Thoracic aorta (tissue), 2 donors: ENCODE data around the gene GNAI2. TPM values are rescaled to one million over a fixed set of nuclear protein-coding genes. Genes with fewer than 3 reads are reported as not detected.

ENCODE experiments used
- ATAC-seq: fragments of 150-250 bp; one replicate; pipeline ENCODE4 v1.8.0; 2017; ENCODE audit warnings: low read depth; ENCODE audit not compliant: insufficient number of reproducible peaks, low FRiP score
- DNase-seq: peaks from one replicate; pipeline ENCODE4 v3.0.0-alpha.2; 2020; ENCODE audit warnings: low spot score
- H3K27ac ChIP-seq, 2 donors: fragments of 200-600 bp; sonication (generic); 1 replicate in 1 of 2; 2 replicates in 1 of 2; pipeline ENCODE4 v1.5.1; 2016; ENCODE audit warnings: mild to moderate bottlenecking in 2 of 2, moderate library complexity in 2 of 2
- H3K27me3 ChIP-seq: fragments of 200-600 bp; sonication (generic); replicated peaks from 2 replicates; pipeline ENCODE4 v1.6.0; 2016; ENCODE audit warnings: mild to moderate bottlenecking; ENCODE audit not compliant: insufficient read depth
- H3K36me3 ChIP-seq: fragments of 200-600 bp; sonication (generic); one replicate; pipeline ENCODE4 v1.5.1; 2016
- H3K4me1 ChIP-seq, 2 donors: fragments of 200-600 bp; sonication (generic); 1 replicate in 1 of 2; 2 replicates in 1 of 2; pipeline versions ENCODE4 v1.5.1 to v1.6.0; 2016; ENCODE audit warnings: low read depth in 2 of 2, mild to moderate bottlenecking in 1 of 2; ENCODE audit not compliant: control insufficient read depth in 1 of 2
- H3K4me3 ChIP-seq: fragments of 200-600 bp; sonication (generic); 2 replicates; pipeline ENCODE4 v1.5.1; 2016; ENCODE audit warnings: mild to moderate bottlenecking
- H3K9me3 ChIP-seq: fragments of 200-600 bp; sonication (generic); 2 replicates; pipeline ENCODE4 v1.5.1; 2016
- CTCF ChIP-seq: fragments of 200-600 bp; sonication (generic); IDR thresholded peaks from one replicate; pipeline ENCODE4 v1.5.1; 2019; ENCODE audit warnings: antibody characterized with exemption
- total RNA-seq, 2 donors: library from RNA; depleted of rRNA; stranded (reverse); fragments of >200 nt; gene quantifications; one replicate each; pipeline versions ENCODE4 v1.1.0 to v1.2.3, GENCODE V29; 2016

GNAI2 gene
- total RNA-seq, 2 donors from 2014 or later = 183 to 337 TPM

- Histone ChIP-seq H3K27ac (peak overlapping the region; percentile 71 to 89), H3K4me3 (no peak overlapping the region), H3K27me3 (no peaks in the 10 kb centered on the region), H3K36me3 (peaks cover 23% of the 10 kb centered on the region), H3K4me1 (peaks cover 71 to 78% of the 10 kb centered on the region in 2 donors), H3K9me3 (no peaks in the 10 kb centered on the region)
- ATAC-seq (no peak), DNase-seq (no peak)
- TF ChIP-seq CTCF = no peak
Measured at GRCh38 chr3:50250514-50250913, 14.5 kb downstream of the GNAI2 start.

GRCh38 chr3:50251220-50251619, 15.2 kb downstream of the GNAI2 start:
- no peak for DNase-seq
- no peaks in the 10 kb centered on the region for H3K27me3 ChIP-seq
- H3K36me3 ChIP-seq = peaks cover 27% of the 10 kb centered on the region
- ATAC-seq = peak; percentile 28
- H3K9me3 ChIP-seq = no peaks in the 10 kb centered on the region
- TF ChIP-seq CTCF = no peak
- peaks cover 68 to 74% of the 10 kb centered on the region in 2 donors for H3K4me1 ChIP-seq
- H3K4me3 ChIP-seq = no peak overlapping the region
- H3K27ac ChIP-seq = peak overlapping the region; percentile 51 to 53

GRCh38 chr3:50254577-50255250, 18.7 kb downstream of the GNAI2 start:
- H3K27me3 ChIP-seq = no peaks in the 10 kb centered on the region
- DNase-seq (no peak), ATAC-seq (no peak)
- H3K36me3 ChIP-seq = peaks cover 52% of the 10 kb centered on the region
- H3K4me1 ChIP-seq = peaks cover 38 to 45% of the 10 kb centered on the region in 2 donors
- TF ChIP-seq CTCF = no peak
- no peaks in the 10 kb centered on the region for H3K9me3 ChIP-seq
- H3K27ac ChIP-seq = peak overlapping the region; percentile 79 to 89
- H3K4me3 ChIP-seq = no peak overlapping the region

GRCh38 chr3:50255251-50255615, 19.2 kb downstream of the GNAI2 start:
- no peaks in the 10 kb centered on the region for H3K9me3 ChIP-seq
- DNase-seq (no peak), ATAC-seq (no peak)
- peaks cover 34 to 42% of the 10 kb centered on the region in 2 donors for H3K4me1 ChIP-seq
- H3K36me3 ChIP-seq = peaks cover 52% of the 10 kb centered on the region
- H3K27ac ChIP-seq = peak overlapping the region; percentile 79 to 89
- H3K4me3 ChIP-seq = no peak overlapping the region
- no peak for TF ChIP-seq CTCF
- H3K27me3 ChIP-seq = no peaks in the 10 kb centered on the region

GRCh38 chr3:50256978-50257890, 21.2 kb downstream of the GNAI2 start:
- H3K27me3 ChIP-seq = no peaks in the 10 kb centered on the region
- H3K36me3 ChIP-seq = peaks cover 47% of the 10 kb centered on the region
- H3K4me3 ChIP-seq = no peak overlapping the region
- no peaks in the 10 kb centered on the region for H3K9me3 ChIP-seq
- TF ChIP-seq CTCF = peak; percentile 28
- H3K27ac ChIP-seq = no peak overlapping the region
- no peak for ATAC-seq
- no peak for DNase-seq
- H3K4me1 ChIP-seq = peaks cover 23 to 42% of the 10 kb centered on the region in 2 donors
